Astrocyte (in vitro differentiated cells and primary cell): Measurements from ENCODE around the gene CDH9. TPM values are rescaled to one million over a fixed set of nuclear protein-coding genes. Genes with fewer than 3 reads are reported as not detected.

Experiments used
- DNase-seq: peaks from one replicate; pipeline ENCODE4 v3.0.0-alpha.2; 2010; ENCODE audit warnings: low read depth
- FAIRE-seq: peaks from 2 replicates; lab custom pipeline; 2011; peaks lifted over from hg19 to GRCh38; lab: Jason Lieb, UNC
- H2AFZ ChIP-seq: 2 replicates; pipeline ENCODE4 v1.6.0; 2012; ENCODE audit warnings: low read depth, low read length, inconsistent platforms
- H3K27ac ChIP-seq: 2 replicates; pipeline ENCODE4 v1.5.1; 2011; ENCODE audit warnings: low read depth, low read length, inconsistent platforms
- H3K27me3 ChIP-seq: 2 replicates; pipeline ENCODE4 v1.6.0; 2011; ENCODE audit warnings: low read length, inconsistent platforms; ENCODE audit not compliant: insufficient read depth
- H3K36me3 ChIP-seq: 2 replicates; pipeline ENCODE4 v1.5.1; 2011; ENCODE audit warnings: low read length, inconsistent platforms; ENCODE audit not compliant: insufficient read depth
- H3K4me1 ChIP-seq: 2 replicates; pipeline ENCODE4 v1.5.1; 2011; ENCODE audit warnings: low read length, inconsistent platforms; ENCODE audit not compliant: insufficient read depth
- H3K4me2 ChIP-seq: 2 replicates; pipeline ENCODE4 v1.6.0; 2012; ENCODE audit warnings: low read length, inconsistent platforms
- H3K4me3 ChIP-seq: 2 replicates; pipeline ENCODE4 v1.5.1; 2011; ENCODE audit warnings: low read depth, mild to moderate bottlenecking, low read length, inconsistent platforms; ENCODE audit not compliant: insufficient read depth
- H3K79me2 ChIP-seq: 2 replicates; pipeline ENCODE4 v1.6.0; 2012; ENCODE audit warnings: mild to moderate bottlenecking, low read length, inconsistent platforms; ENCODE audit not compliant: insufficient read depth
- H3K9ac ChIP-seq: 2 replicates; pipeline ENCODE4 v1.6.0; 2012; ENCODE audit warnings: mild to moderate bottlenecking, low read length, inconsistent platforms
- H3K9me3 ChIP-seq: 2 replicates; pipeline ENCODE4 v1.5.1; 2012; ENCODE audit warnings: low read depth, mild to moderate bottlenecking, low read length, inconsistent platforms; ENCODE audit not compliant: insufficient read depth
- H4K20me1 ChIP-seq: 2 replicates; pipeline ENCODE4 v1.6.0; 2012; ENCODE audit warnings: low read length, inconsistent platforms; ENCODE audit not compliant: insufficient read depth
- H3K27ac Mint-ChIP-seq: one replicate; pipeline ENCODE4 v1.8.0; 2021; ENCODE audit warnings: mild to moderate bottlenecking, mixed read lengths; ENCODE audit not compliant: unreplicated experiment
- H3K27me3 Mint-ChIP-seq: one replicate; pipeline ENCODE4 v1.8.0; 2021; ENCODE audit warnings: low read depth, mixed read lengths; ENCODE audit not compliant: unreplicated experiment
- H3K36me3 Mint-ChIP-seq: one replicate; pipeline ENCODE4 v1.8.0; 2021; ENCODE audit warnings: low read depth, mixed read lengths; ENCODE audit not compliant: unreplicated experiment
- H3K4me1 Mint-ChIP-seq: one replicate; pipeline ENCODE4 v1.8.0; 2021; ENCODE audit warnings: low read depth, mixed read lengths; ENCODE audit not compliant: unreplicated experiment
- H3K4me3 Mint-ChIP-seq: one replicate; pipeline ENCODE4 v1.8.0; 2021; ENCODE audit warnings: mild to moderate bottlenecking, moderate library complexity, mixed read lengths; ENCODE audit not compliant: unreplicated experiment
- H3K9me3 Mint-ChIP-seq: one replicate; pipeline ENCODE4 v1.8.0; 2021; ENCODE audit warnings: mild to moderate bottlenecking, mixed read lengths; ENCODE audit not compliant: unreplicated experiment
- CTCF ChIP-seq: IDR thresholded peaks from 2 replicates; pipeline ENCODE4 v1.5.1; 2011; ENCODE audit warnings: low read depth, mild to moderate bottlenecking, inconsistent platforms, low read length, moderate library complexity; ENCODE audit not compliant: insufficient read depth
- EZH2 ChIP-seq: IDR thresholded peaks from 2 replicates; pipeline ENCODE4 v1.6.1; 2012; ENCODE audit warnings: mild to moderate bottlenecking, low read length, inconsistent platforms; ENCODE audit not compliant: insufficient read depth
- total RNA-seq: library from RNA; stranded (reverse); gene quantifications from 2 replicates; pipeline ENCODE4 v1.2.1, GENCODE V29; 2021

The CDH9 gene
- total RNA-seq, 1 donor from 2014 or later = not detected

- TF ChIP-seq CTCF (no peak), EZH2 (no peak)
- FAIRE-seq = no peak
- H4K20me1 ChIP-seq = no peaks in the 10 kb centered on the region
These were observed 153.9 kb downstream of the CDH9 start for GRCh38 chr5:26884481-26884880.

GRCh38 chr5:26883375-26883774, 155.0 kb downstream of the CDH9 start:
- Histone ChIP-seq H3K27ac (no peak overlapping the region), H3K4me2 (no peak overlapping the region), H3K4me3 (no peak overlapping the region), H3K79me2 (no peaks in the 10 kb centered on the region), H3K9ac (no peak overlapping the region), H2AFZ (no peak overlapping the region), H4K20me1 (no peaks in the 10 kb centered on the region), H3K4me1 (no peaks in the 10 kb centered on the region), H3K9me3 (no peaks in the 10 kb centered on the region), H3K27me3 (no peaks in the 10 kb centered on the region), H3K36me3 (no peaks in the 10 kb centered on the region)
- TF ChIP-seq CTCF (no peak), EZH2 (no peak)
- Mint-ChIP-seq H3K4me1 (no peaks in the 10 kb centered on the region), H3K4me3 (no peak overlapping the region), H3K27ac (no peak overlapping the region), H3K9me3 (no peaks in the 10 kb centered on the region), H3K36me3 (no peaks in the 10 kb centered on the region), H3K27me3 (no peaks in the 10 kb centered on the region)
- DNase-seq = no peak
- no peak for FAIRE-seq

More at GRCh38 chr5:26884481-26884880, 153.9 kb downstream of the CDH9 start:
- H3K27ac Mint-ChIP-seq = no peak overlapping the region
- H3K9me3 Mint-ChIP-seq = no peaks in the 10 kb centered on the region
- no peak overlapping the region for H2AFZ ChIP-seq
- no peaks in the 10 kb centered on the region for H3K36me3 Mint-ChIP-seq
- H3K4me1 ChIP-seq = no peaks in the 10 kb centered on the region
- no peaks in the 10 kb centered on the region for H3K27me3 ChIP-seq
- no peak overlapping the region for H3K9ac ChIP-seq
- DNase-seq = no peak
- H3K36me3 ChIP-seq = no peaks in the 10 kb centered on the region
- no peaks in the 10 kb centered on the region for H3K9me3 ChIP-seq
- no peaks in the 10 kb centered on the region for H3K4me1 Mint-ChIP-seq
- no peak overlapping the region for H3K4me2 ChIP-seq
- H3K4me3 ChIP-seq = no peak overlapping the region
- H3K27ac ChIP-seq = no peak overlapping the region
- no peak overlapping the region for H3K4me3 Mint-ChIP-seq
- H3K27me3 Mint-ChIP-seq = no peaks in the 10 kb centered on the region
- no peaks in the 10 kb centered on the region for H3K79me2 ChIP-seq

GRCh38 chr5:26881901-26882300, 156.5 kb downstream of the CDH9 start:
- Mint-ChIP-seq H3K4me3 (no peak overlapping the region), H3K36me3 (no peaks in the 10 kb centered on the region), H3K27ac (no peak overlapping the region), H3K4me1 (no peaks in the 10 kb centered on the region), H3K27me3 (no peaks in the 10 kb centered on the region), H3K9me3 (no peaks in the 10 kb centered on the region)
- no peak for DNase-seq
- Histone ChIP-seq H3K36me3 (no peaks in the 10 kb centered on the region), H3K27me3 (no peaks in the 10 kb centered on the region), H2AFZ (no peak overlapping the region), H3K9me3 (no peaks in the 10 kb centered on the region), H4K20me1 (no peaks in the 10 kb centered on the region), H3K4me3 (no peak overlapping the region), H3K9ac (no peak overlapping the region), H3K79me2 (no peaks in the 10 kb centered on the region), H3K27ac (no peak overlapping the region), H3K4me1 (no peaks in the 10 kb centered on the region), H3K4me2 (no peak overlapping the region)
- FAIRE-seq = no peak
- TF ChIP-seq EZH2 = no peak
- TF ChIP-seq CTCF = no peak
